K562 treated with DMSO at 1 percent for 12 hours (cell line): ENCODE data around the gene PLEKHA3. TPM values are rescaled to one million over a fixed set of nuclear protein-coding genes. Genes with fewer than 3 reads are reported as not detected.

Experiments used
- total RNA-seq: library from RNA; unstranded; fragments of 300-600 nt; gene quantifications from 2 replicates; pipeline ENCODE4 v1.2.3, GENCODE V29; 2022; ENCODE audit not compliant: insufficient read depth

The PLEKHA3 gene
- total RNA-seq, result 5.6 and 6.8 TPM in 2 replicates

DNA sequence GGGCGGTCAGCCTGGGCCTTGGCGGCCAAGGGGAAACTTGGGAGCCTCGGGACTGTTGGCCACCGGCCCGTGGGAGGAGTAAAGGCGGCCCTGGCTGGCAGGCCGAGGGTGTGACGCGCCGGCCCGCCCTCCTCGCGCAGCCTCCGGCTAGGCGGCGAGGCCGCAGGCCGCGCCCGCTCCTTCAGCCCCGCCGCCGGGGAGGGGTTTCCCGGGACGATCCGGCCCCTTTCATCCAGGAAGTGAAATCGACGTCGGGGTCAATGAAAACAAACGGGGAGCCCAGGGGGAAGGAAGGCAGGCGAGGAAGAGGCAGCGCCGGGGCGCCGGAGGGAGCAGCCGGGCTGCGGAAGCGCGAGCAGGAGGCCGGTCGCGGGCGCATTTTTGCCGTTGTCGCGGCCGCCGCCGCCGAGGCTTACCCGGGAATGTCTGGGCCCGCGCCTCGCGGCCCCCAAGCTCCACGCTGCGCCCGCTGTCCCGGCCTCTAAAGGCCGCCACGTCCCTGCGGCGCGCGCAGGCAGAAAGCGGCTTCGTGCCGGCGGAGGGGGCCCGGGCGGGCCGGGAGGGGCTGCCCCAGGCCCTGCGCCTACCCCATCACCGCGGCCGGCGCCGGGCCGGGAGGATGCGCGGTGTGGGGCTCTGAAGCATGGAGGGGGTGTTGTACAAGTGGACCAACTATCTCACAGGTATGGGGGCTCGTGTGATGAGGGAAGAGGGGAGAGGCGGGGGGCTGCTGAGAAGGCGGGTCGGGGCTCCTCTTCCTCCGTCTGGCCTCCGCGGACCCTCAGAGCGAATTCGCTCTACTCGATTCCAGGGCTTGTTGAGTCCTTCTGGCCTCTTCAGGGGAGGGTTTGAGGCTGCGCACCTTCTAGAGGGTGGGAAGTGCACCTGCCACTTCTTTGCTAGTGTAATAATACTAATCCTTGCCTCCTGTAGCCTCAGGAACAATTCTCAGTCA is at the start of gene PLEKHA3:
Gene PLEKHA3, plus strand, starts transcription at position 231 of the 955 bp plus-strand sequence. Its CDS starts 413 bp downstream, at position 644.

DNA sequence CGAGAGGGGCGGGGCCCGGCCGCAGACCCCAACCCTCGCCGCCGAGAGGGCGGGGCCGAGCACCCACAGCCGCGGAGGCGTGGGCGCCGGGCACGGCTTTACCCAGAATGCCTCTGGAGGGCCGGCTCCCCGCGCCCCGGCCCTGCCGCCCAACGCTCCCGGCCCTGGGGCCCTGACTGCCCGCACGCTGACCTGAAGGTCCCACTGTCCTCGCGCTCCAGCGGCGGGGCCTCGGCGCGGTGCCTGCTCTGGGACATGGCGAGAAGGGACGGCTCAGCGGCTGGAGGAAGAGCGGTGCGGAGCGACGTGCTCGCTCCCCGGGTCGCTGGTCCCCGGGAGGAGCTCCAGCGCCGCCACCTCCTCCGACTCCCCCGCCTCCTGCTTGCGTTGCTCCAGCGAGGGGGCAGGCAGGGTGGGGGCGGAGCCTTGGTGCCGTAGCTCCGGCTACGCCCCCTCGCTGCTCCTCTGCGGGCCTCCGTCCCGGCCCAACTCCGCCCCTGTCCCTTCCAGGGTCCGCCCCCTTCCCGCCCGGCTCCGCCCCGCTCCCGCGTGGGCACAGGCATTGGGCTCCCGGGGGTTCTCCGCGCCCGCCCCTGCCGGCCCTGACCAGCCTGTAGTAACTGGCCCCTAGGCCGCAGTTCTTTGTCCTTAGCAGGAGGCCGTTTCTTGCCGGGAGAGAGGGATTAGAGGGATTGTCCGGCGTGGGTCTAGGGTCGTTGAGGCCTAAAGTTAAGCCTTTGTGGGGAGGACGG is 29.3 kb upstream of the PLEKHA3 start, which contains the start of the genes PJVK and PRKRA:
Gene PJVK, plus strand, starts transcription at position 605 of the 752 bp plus-strand sequence. CDS start 2,032 bp downstream, outside the sequence.
Gene PRKRA, minus strand, starts transcription at position 402 of the 752 bp plus-strand sequence. Its CDS starts 145 bp downstream, at position 257.

DNA sequence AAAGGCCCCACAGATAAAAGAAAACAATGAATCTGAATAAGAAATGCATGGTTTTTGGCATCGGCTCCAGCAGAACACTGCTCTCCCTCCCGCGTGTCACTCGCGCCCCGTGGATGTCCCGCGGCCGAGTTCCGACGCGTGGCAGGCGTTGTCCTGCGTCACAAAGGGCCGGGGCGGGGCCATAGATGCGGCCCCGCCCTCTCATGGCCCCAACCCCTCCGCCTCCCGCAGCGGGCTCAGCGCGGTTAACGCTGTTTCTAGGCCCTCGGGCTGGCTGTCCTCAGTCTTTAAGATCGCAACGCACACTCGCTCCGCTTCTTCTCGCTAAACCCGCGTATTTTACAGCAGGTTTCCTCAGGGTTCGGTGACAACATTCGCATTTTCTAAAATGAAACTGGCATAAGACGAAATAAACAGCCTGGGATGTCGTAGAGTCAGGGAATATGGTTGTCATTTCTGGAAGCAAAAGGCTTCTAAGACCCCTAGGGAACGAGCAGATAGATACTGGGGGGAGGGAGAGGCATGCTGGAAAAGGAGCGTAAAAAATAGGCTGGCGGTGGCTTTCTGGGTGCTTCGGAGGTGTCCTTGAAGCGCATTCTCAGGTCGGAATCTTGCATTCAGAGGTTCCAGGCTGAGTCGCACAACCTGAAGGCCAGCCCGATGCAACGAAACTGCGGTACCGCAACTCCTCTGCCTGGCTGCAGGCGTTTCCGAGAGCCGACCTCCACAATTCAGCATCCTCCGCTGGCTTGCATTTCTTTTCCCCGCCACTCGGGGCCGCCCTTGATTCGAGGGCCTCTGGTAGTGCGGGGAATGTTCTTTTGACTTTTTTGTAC is 1.6 kb upstream of the PLEKHA3 start, which contains the start of gene FKBP7:
Gene FKBP7, minus strand, starts transcription at position 162 of the 836 bp plus-strand sequence. Its CDS starts 101 bp downstream, at position 61.

Other genes with a start within 250 kb of the PLEKHA3 start
- gene PRKRA, start 29.3 kb upstream of the PLEKHA3 start, total RNA-seq, result 29.1 and 64.4 TPM in 2 replicates
- 2.3 TPM in 1 of 2 replicates, not detected in the other for gene PJVK, start 29.1 kb upstream of the PLEKHA3 start, total RNA-seq
- 2.9 and 5.9 TPM in 2 replicates for gene FKBP7, start 1.9 kb upstream of the PLEKHA3 start, total RNA-seq